Measurements from ENCODE around the gene TRAPPC12.

- TF ChIP-seq CTCF (IDR thresholded peaks at IDR 0.05; ENCODE audit: low read depth, low read length, poor library complexity, severe bottlenecking): no peak
- no peak for TF ChIP-seq EZH2phosphoT487 (IDR thresholded peaks at IDR 0.05; ENCODE audit: borderline replicate concordance, low read length)
These were observed 10.5 kb downstream of the TRAPPC12 start for GRCh38 chr2:3390041-3390440.
